Stimulated activated naive B cell treated with anti-CD40 and anti-IgM and Interleukin-4, amounts not matched to agents 10 μg/mL and 1 μg/mL and 100 μg/mL, for 72 hours (primary cell): ENCODE results near the gene NYAP2.

Experiments used
- ATAC-seq, 2 donors: fragments of 150-1000 bp; cut with Tn5 transposase; replicated peaks; 2 replicates each; pipeline ENCODE4 v1.10.0; 2021; ENCODE audit warnings: moderate library complexity in 1 of 2
- DNase-seq: peaks from one replicate; pipeline ENCODE4 v3.0.0; 2021
- H3K27ac Mint-ChIP-seq: one replicate; pipeline ENCODE4 v1.8.0; 2022; ENCODE audit warnings: mild to moderate bottlenecking, mixed read lengths
- H3K27me3 Mint-ChIP-seq, 2 donors: one replicate each; pipeline ENCODE4 v1.8.0; 2022; ENCODE audit warnings: mixed read lengths in 2 of 2
- H3K36me3 Mint-ChIP-seq, 2 donors: one replicate each; pipeline ENCODE4 v1.8.0; 2022; ENCODE audit warnings: mixed read lengths in 2 of 2, mild to moderate bottlenecking in 1 of 2
- H3K4me1 Mint-ChIP-seq, 2 donors: one replicate each; pipeline ENCODE4 v1.8.0; 2022; ENCODE audit warnings: mixed read lengths in 2 of 2, mild to moderate bottlenecking in 1 of 2
- H3K4me3 Mint-ChIP-seq, 2 donors: one replicate each; pipeline ENCODE4 v1.8.0; 2022; ENCODE audit warnings: mild to moderate bottlenecking in 2 of 2, mixed read lengths in 2 of 2, moderate library complexity in 1 of 2
- H3K9me3 Mint-ChIP-seq, 2 donors: one replicate each; pipeline ENCODE4 v1.8.0; 2022; ENCODE audit warnings: mixed read lengths in 2 of 2, mild to moderate bottlenecking in 1 of 2

NYAP2 gene

GRCh38 chr2:225399504-225399903, at the start of gene NYAP2:
NYAP2 (plus strand) TSS chr2:225399710; CDS start chr2:225408881, 9,171 bp downstream.
- Mint-ChIP-seq H3K9me3 (no peaks in the 10 kb centered on the region), H3K27ac (no peak within 1 kb of the TSS)
- ATAC-seq: no peak

GRCh38 chr2:225353579-225354085, 45.9 kb upstream of the NYAP2 start:
- H3K27ac Mint-ChIP-seq: no peak overlapping the region
- no peak for ATAC-seq
- no peak overlapping the region for H3K4me3 Mint-ChIP-seq
- DNase-seq: no peak
- no peaks in the 10 kb centered on the region for H3K9me3 Mint-ChIP-seq
- H3K36me3 Mint-ChIP-seq: no peaks in the 10 kb centered on the region
- no peaks in the 10 kb centered on the region for H3K4me1 Mint-ChIP-seq
- H3K27me3 Mint-ChIP-seq: peaks cover 4 to 9% of the 10 kb centered on the region in 2 donors

More at GRCh38 chr2:225399504-225399903, at the start of gene NYAP2:
- no peak for DNase-seq
- Mint-ChIP-seq H3K27me3 (peaks cover 0 to 4% of the 10 kb centered on the region in 2 donors), H3K36me3 (no peaks in the 10 kb centered on the region), H3K4me3 (no peak within 1 kb of the TSS), H3K4me1 (no peaks in the 10 kb centered on the region)

- DNase-seq: no peak
- no peak overlapping the region for H3K27ac Mint-ChIP-seq
- ATAC-seq: no peak
These were observed 45.2 kb upstream of the NYAP2 start for GRCh38 chr2:225354281-225354774.

GRCh38 chr2:225355788-225356187, 43.7 kb upstream of the NYAP2 start:
- peaks cover 4 to 9% of the 10 kb centered on the region in 2 donors for H3K27me3 Mint-ChIP-seq
- no peaks in the 10 kb centered on the region for H3K4me1 Mint-ChIP-seq
- H3K36me3 Mint-ChIP-seq: no peaks in the 10 kb centered on the region
- no peaks in the 10 kb centered on the region for H3K9me3 Mint-ChIP-seq
- DNase-seq (no peak), ATAC-seq (no peak)
- no peak overlapping the region for H3K27ac Mint-ChIP-seq
- H3K4me3 Mint-ChIP-seq: no peak overlapping the region

More at GRCh38 chr2:225354281-225354774, 45.2 kb upstream of the NYAP2 start:
- Mint-ChIP-seq H3K27me3 (peaks cover 4 to 9% of the 10 kb centered on the region in 2 donors), H3K36me3 (no peaks in the 10 kb centered on the region), H3K4me1 (no peaks in the 10 kb centered on the region), H3K4me3 (no peak overlapping the region), H3K9me3 (no peaks in the 10 kb centered on the region)

- Mint-ChIP-seq H3K9me3 (no peaks in the 10 kb centered on the region), H3K36me3 (no peaks in the 10 kb centered on the region), H3K4me3 (no peak overlapping the region)
These were observed 32.8 kb upstream of the NYAP2 start for GRCh38 chr2:225366731-225367130.

GRCh38 chr2:225367482-225367881, 32.0 kb upstream of the NYAP2 start:
- H3K9me3 Mint-ChIP-seq: no peaks in the 10 kb centered on the region
- no peaks in the 10 kb centered on the region for H3K4me1 Mint-ChIP-seq
- no peaks in the 10 kb centered on the region for H3K27me3 Mint-ChIP-seq
- ATAC-seq (no peak), DNase-seq (no peak)
- H3K27ac Mint-ChIP-seq: no peak overlapping the region
- H3K36me3 Mint-ChIP-seq: no peaks in the 10 kb centered on the region
- H3K4me3 Mint-ChIP-seq: no peak overlapping the region

More at GRCh38 chr2:225366731-225367130, 32.8 kb upstream of the NYAP2 start:
- H3K27ac Mint-ChIP-seq: no peak overlapping the region
- ATAC-seq: no peak
- no peaks in the 10 kb centered on the region for H3K4me1 Mint-ChIP-seq
- DNase-seq: no peak
- H3K27me3 Mint-ChIP-seq: no peaks in the 10 kb centered on the region

- H3K4me1 Mint-ChIP-seq: no peaks in the 10 kb centered on the region
- H3K27ac Mint-ChIP-seq: no peak overlapping the region
- peaks cover 0 to 2% of the 10 kb centered on the region in 2 donors for H3K9me3 Mint-ChIP-seq
- H3K36me3 Mint-ChIP-seq: no peaks in the 10 kb centered on the region
- DNase-seq (no peak), ATAC-seq (no peak)
- H3K4me3 Mint-ChIP-seq: no peak overlapping the region
- no peaks in the 10 kb centered on the region for H3K27me3 Mint-ChIP-seq
These were observed 20.5 kb upstream of the NYAP2 start for GRCh38 chr2:225378984-225379383.

- DNase-seq (no peak), ATAC-seq (no peak)
- Mint-ChIP-seq H3K27me3 (no peaks in the 10 kb centered on the region), H3K27ac (no peak overlapping the region), H3K9me3 (peaks cover 0 to 2% of the 10 kb centered on the region in 2 donors), H3K36me3 (no peaks in the 10 kb centered on the region), H3K4me3 (no peak overlapping the region), H3K4me1 (no peaks in the 10 kb centered on the region)
These were observed 19.7 kb upstream of the NYAP2 start for GRCh38 chr2:225379856-225380255.

- H3K36me3 Mint-ChIP-seq: no peaks in the 10 kb centered on the region
- no peaks in the 10 kb centered on the region for H3K27me3 Mint-ChIP-seq
- ATAC-seq: no peak
- DNase-seq: no peak
- no peak overlapping the region for H3K4me3 Mint-ChIP-seq
- H3K27ac Mint-ChIP-seq: no peak overlapping the region
- H3K4me1 Mint-ChIP-seq: no peaks in the 10 kb centered on the region
- H3K9me3 Mint-ChIP-seq: peaks cover 0 to 2% of the 10 kb centered on the region in 2 donors
These were observed 17.9 kb upstream of the NYAP2 start for GRCh38 chr2:225381609-225382008.

GRCh38 chr2:225398372-225398771, 1.1 kb upstream of the NYAP2 start:
- Mint-ChIP-seq H3K27me3 (peaks cover 3 to 4% of the 10 kb centered on the region in 2 donors), H3K36me3 (no peaks in the 10 kb centered on the region), H3K27ac (no peak overlapping the region), H3K4me1 (no peaks in the 10 kb centered on the region), H3K9me3 (no peaks in the 10 kb centered on the region), H3K4me3 (no peak overlapping the region)
- no peak for ATAC-seq
- DNase-seq: no peak

GRCh38 chr2:225400060-225400511, 576 bp downstream of the NYAP2 start:
- peaks cover 0 to 4% of the 10 kb centered on the region in 2 donors for H3K27me3 Mint-ChIP-seq
- H3K36me3 Mint-ChIP-seq: no peaks in the 10 kb centered on the region

GRCh38 chr2:225400546-225401400, 1.3 kb downstream of the NYAP2 start:
- H3K27me3 Mint-ChIP-seq: peaks cover 5 to 8% of the 10 kb centered on the region in 2 donors
- no peak for ATAC-seq
- no peaks in the 10 kb centered on the region for H3K9me3 Mint-ChIP-seq
- H3K4me1 Mint-ChIP-seq: no peaks in the 10 kb centered on the region
- no peak overlapping the region for H3K27ac Mint-ChIP-seq
- DNase-seq: no peak
- H3K4me3 Mint-ChIP-seq: no peak overlapping the region
- no peaks in the 10 kb centered on the region for H3K36me3 Mint-ChIP-seq

More at GRCh38 chr2:225400060-225400511, 576 bp downstream of the NYAP2 start:
- ATAC-seq: no peak
- no peak overlapping the region for H3K27ac Mint-ChIP-seq
- no peak overlapping the region for H3K4me3 Mint-ChIP-seq
- no peak for DNase-seq
- no peaks in the 10 kb centered on the region for H3K9me3 Mint-ChIP-seq
- H3K4me1 Mint-ChIP-seq: no peaks in the 10 kb centered on the region

- ATAC-seq (no peak), DNase-seq (no peak)
- peaks cover 5 to 8% of the 10 kb centered on the region in 2 donors for H3K27me3 Mint-ChIP-seq
- H3K36me3 Mint-ChIP-seq: no peaks in the 10 kb centered on the region
- no peak overlapping the region for H3K27ac Mint-ChIP-seq
- no peak overlapping the region for H3K4me3 Mint-ChIP-seq
- no peaks in the 10 kb centered on the region for H3K4me1 Mint-ChIP-seq
- H3K9me3 Mint-ChIP-seq: no peaks in the 10 kb centered on the region
These were observed 2.8 kb downstream of the NYAP2 start for GRCh38 chr2:225402210-225402776.

- H3K4me1 Mint-ChIP-seq: no peaks in the 10 kb centered on the region
- no peak overlapping the region for H3K4me3 Mint-ChIP-seq
- no peak overlapping the region for H3K27ac Mint-ChIP-seq
These were observed 11.9 kb downstream of the NYAP2 start for GRCh38 chr2:225411452-225411851.

More at GRCh38 chr2:225411452-225411851, 11.9 kb downstream of the NYAP2 start:
- ATAC-seq (no peak), DNase-seq (no peak)
- no peaks in the 10 kb centered on the region for H3K27me3 Mint-ChIP-seq
- no peaks in the 10 kb centered on the region for H3K36me3 Mint-ChIP-seq
- no peaks in the 10 kb centered on the region for H3K9me3 Mint-ChIP-seq
